Prostate gland (tissue), 2 donors: ENCODE data around the gene ASIC1. TPM values are rescaled to one million over a fixed set of nuclear protein-coding genes. Genes with fewer than 3 reads are reported as not detected.

Source experiments
- DNase-seq: peaks from one replicate; pipeline ENCODE4 v3.0.0-alpha.2; 2019; ENCODE audit warnings: low spot score
- H3K27ac ChIP-seq, 2 donors: fragments of 200-600 bp; sonication (generic); 2 replicates each; pipeline ENCODE4 v1.5.1; 2017 to 2019
- H3K27me3 ChIP-seq: fragments of 200-600 bp; sonication (generic); replicated peaks from 2 replicates; pipeline ENCODE4 v1.5.1; 2019; ENCODE audit not compliant: insufficient read depth
- H3K36me3 ChIP-seq, 2 donors: fragments of 200-600 bp; sonication (generic); 1 replicate in 1 of 2; 2 replicates in 1 of 2; pipeline versions ENCODE4 v1.5.1 to v1.8.1; 2017 to 2019
- H3K4me1 ChIP-seq: fragments of 200-600 bp; sonication (generic); replicated peaks from 2 replicates; pipeline ENCODE4 v1.5.1; 2019
- H3K4me3 ChIP-seq, 2 donors: fragments of 200-600 bp; sonication (generic); 2 replicates each; pipeline ENCODE4 v1.5.1; 2017 to 2019
- H3K9me3 ChIP-seq: fragments of 200-600 bp; sonication (generic); 2 replicates; pipeline ENCODE4 v1.5.1; 2017
- CTCF ChIP-seq, 4 experiments: fragments of 200-600 bp in 2 of 4; fragments of 450-650 bp in 2 of 4; sonication (generic) in 2 of 4; IDR thresholded peaks; 1 replicate in 3 of 4; 2 replicates in 1 of 4; pipeline ENCODE4 v1.5.1; 2016 to 2019; ENCODE audit warnings: antibody characterized with exemption in 4 of 4, mild to moderate bottlenecking in 2 of 4, moderate library complexity in 2 of 4
- POLR2A ChIP-seq: fragments of 450-650 bp; IDR thresholded peaks from one replicate; pipeline ENCODE4 v1.6.1; 2016; ENCODE audit warnings: antibody characterized with exemption, mild to moderate bottlenecking
- POLR2AphosphoS5 ChIP-seq: sonication (generic); formaldehyde crosslinking; IDR thresholded peaks from one replicate; pipeline ENCODE4 v1.6.1; 2017; ENCODE audit warnings: antibody characterized with exemption
- WGBS: methylation state at CpG from one replicate; pipeline ENCODE4 v1.1.5; 2018; 5-methylcytosine and 5-hydroxymethylcytosine counted together
- intact Hi-C: fragments of 100-400 bp; cut with DNase I; formaldehyde crosslinking; loops from one replicate; pipeline ENCODE4 v1.14.2; 2022
- total RNA-seq, 2 donors: library from RNA; depleted of rRNA; stranded (reverse); fragments of >200 nt; gene quantifications; one replicate each; pipeline ENCODE4 v1.1.0, GENCODE V29; 2016

The ASIC1 gene
- total RNA-seq, 2 donors from 2014 or later: 2.7 to 3.2 TPM

- no peak overlapping the region for H3K4me3 ChIP-seq
- no peaks in the 10 kb centered on the region for H3K9me3 ChIP-seq
- H3K4me1 ChIP-seq: no peaks in the 10 kb centered on the region
- H3K27ac ChIP-seq: no peak overlapping the region
- intact Hi-C loops: no loop called here
- no peak for DNase-seq
- H3K27me3 ChIP-seq: no peaks in the 10 kb centered on the region
- TF ChIP-seq POLR2A (no peak), CTCF (IDR thresholded peaks at IDR 0.05) (no peak), POLR2AphosphoS5 (no peak)
- WGBS: 85% methylated on average over 2 of the region's 2 CpGs
- H3K36me3 ChIP-seq: no peaks in the 10 kb centered on the region
These were observed 14.1 kb upstream of the ASIC1 start for GRCh38 chr12:50043308-50043707.

- Histone ChIP-seq H3K4me1 (no peaks in the 10 kb centered on the region), H3K4me3 (no peak overlapping the region), H3K27ac (no peak overlapping the region), H3K27me3 (no peaks in the 10 kb centered on the region), H3K9me3 (no peaks in the 10 kb centered on the region), H3K36me3 (no peaks in the 10 kb centered on the region)
- TF ChIP-seq POLR2AphosphoS5 (no peak), POLR2A (no peak), CTCF (IDR thresholded peaks at IDR 0.05) (no peak)
- intact Hi-C loops: no loop called here
- DNase-seq: no peak
- 75% methylated on average over 6 of the region's 6 CpGs for WGBS
These were observed 13.5 kb upstream of the ASIC1 start for GRCh38 chr12:50043854-50044253.

GRCh38 chr12:50047693-50048250, 9.6 kb upstream of the ASIC1 start:
- H3K36me3 ChIP-seq: no peaks in the 10 kb centered on the region
- H3K27ac ChIP-seq: no peak overlapping the region
- H3K4me3 ChIP-seq: no peak overlapping the region
- WGBS: 94% methylated on average over 7 of the region's 7 CpGs
- H3K4me1 ChIP-seq: no peaks in the 10 kb centered on the region
- TF ChIP-seq POLR2A (no peak), CTCF (IDR thresholded peaks at IDR 0.05) (no peak), POLR2AphosphoS5 (no peak)
- intact Hi-C loops: no loop called here
- H3K9me3 ChIP-seq: no peaks in the 10 kb centered on the region
- DNase-seq: no peak
- no peaks in the 10 kb centered on the region for H3K27me3 ChIP-seq

- 89% methylated on average over 3 of the region's 3 CpGs for WGBS
- no peaks in the 10 kb centered on the region for H3K36me3 ChIP-seq
- H3K27me3 ChIP-seq: no peaks in the 10 kb centered on the region
- H3K4me3 ChIP-seq: no peak overlapping the region
- no peaks in the 10 kb centered on the region for H3K9me3 ChIP-seq
- intact Hi-C loops: no loop called here
- H3K4me1 ChIP-seq: no peaks in the 10 kb centered on the region
- no peak for DNase-seq
- H3K27ac ChIP-seq: no peak overlapping the region
- TF ChIP-seq POLR2AphosphoS5 (no peak), CTCF (IDR thresholded peaks at IDR 0.05) (no peak), POLR2A (no peak)
These were observed 7.9 kb upstream of the ASIC1 start for GRCh38 chr12:50049254-50050118.

- TF ChIP-seq POLR2AphosphoS5 (no peak), CTCF (IDR thresholded peaks at IDR 0.05) (no peak), POLR2A (no peak)
- intact Hi-C loops: no loop called here
- H3K9me3 ChIP-seq: no peaks in the 10 kb centered on the region
- no peaks in the 10 kb centered on the region for H3K4me1 ChIP-seq
- no peaks in the 10 kb centered on the region for H3K27me3 ChIP-seq
- no peak overlapping the region for H3K27ac ChIP-seq
- no peak overlapping the region for H3K4me3 ChIP-seq
- DNase-seq: no peak
- no peaks in the 10 kb centered on the region for H3K36me3 ChIP-seq
- WGBS: 89% methylated on average over 3 of the region's 3 CpGs
These were observed 7.3 kb upstream of the ASIC1 start for GRCh38 chr12:50050119-50050385.
